Measurements from ENCODE around the gene CD3G.
A peak's percentile ranks its signal among the peaks of the same experiment; 100 is the strongest.

CD3G gene

GRCh38 chr11:118374729-118375128 lies 30.6 kb downstream of the CD3G start:
- Histone ChIP-seq H3K4me3 (ENCODE audit: low read length in 2 of 2) (no peak overlapping the region), H3K9ac (ENCODE audit: low read length in 2 of 2) (no peak overlapping the region), H3K36me3 (ENCODE audit: control insufficient read depth in 2 of 2, insufficient read depth in 2 of 2, low read length in 2 of 2) (peaks cover 56 to 62% of the 10 kb centered on the region in 2 donors), H3K4me1 (ENCODE audit: control insufficient read depth, insufficient read depth, low read length) (no peaks in the 10 kb centered on the region), H3K27ac (ENCODE audit: low read length) (no peak overlapping the region), H3K27me3 (ENCODE audit: control insufficient read depth in 1 of 2, insufficient read depth in 2 of 2, low read length in 2 of 2) (no peaks in the 10 kb centered on the region), H3K9me3 (ENCODE audit: control insufficient read depth in 2 of 2, low read length in 2 of 2) (no peaks in the 10 kb centered on the region)

- H3K4me3 ChIP-seq (ENCODE audit: low read length in 2 of 2): no peak overlapping the region
- H3K9ac ChIP-seq (ENCODE audit: low read length in 2 of 2): no peak overlapping the region
- no peaks in the 10 kb centered on the region for H3K4me1 ChIP-seq (ENCODE audit: control insufficient read depth, insufficient read depth, low read length)
- H3K9me3 ChIP-seq (ENCODE audit: control insufficient read depth in 2 of 2, low read length in 2 of 2): no peaks in the 10 kb centered on the region
- peaks cover 57 to 58% of the 10 kb centered on the region in 2 donors for H3K36me3 ChIP-seq (ENCODE audit: control insufficient read depth in 2 of 2, insufficient read depth in 2 of 2, low read length in 2 of 2)
- no peak overlapping the region for H3K27ac ChIP-seq (ENCODE audit: low read length)
- H3K27me3 ChIP-seq (ENCODE audit: control insufficient read depth in 1 of 2, insufficient read depth in 2 of 2, low read length in 2 of 2): no peaks in the 10 kb centered on the region
Observed at GRCh38 chr11:118375978-118376377, 31.8 kb downstream of the CD3G start.

GRCh38 chr11:118379497-118379896 lies 35.4 kb downstream of the CD3G start:
- no peaks in the 10 kb centered on the region for H3K9me3 ChIP-seq (ENCODE audit: control insufficient read depth in 2 of 2, low read length in 2 of 2)
- H3K4me1 ChIP-seq (ENCODE audit: control insufficient read depth, insufficient read depth, low read length): no peaks in the 10 kb centered on the region
- no peak overlapping the region for H3K9ac ChIP-seq (ENCODE audit: low read length in 2 of 2)
- H3K4me3 ChIP-seq (ENCODE audit: low read length in 2 of 2): no peak overlapping the region
- H3K27me3 ChIP-seq (ENCODE audit: control insufficient read depth in 1 of 2, insufficient read depth in 2 of 2, low read length in 2 of 2): no peaks in the 10 kb centered on the region
- no peak overlapping the region for H3K27ac ChIP-seq (ENCODE audit: low read length)
- H3K36me3 ChIP-seq (ENCODE audit: control insufficient read depth in 2 of 2, insufficient read depth in 2 of 2, low read length in 2 of 2): peaks cover 56 to 60% of the 10 kb centered on the region in 2 donors

GRCh38 chr11:118380571-118380970 lies 36.4 kb downstream of the CD3G start:
- Histone ChIP-seq H3K36me3 (ENCODE audit: control insufficient read depth in 2 of 2, insufficient read depth in 2 of 2, low read length in 2 of 2) (peaks cover 60 to 66% of the 10 kb centered on the region in 2 donors), H3K9ac (ENCODE audit: low read length in 2 of 2) (no peak overlapping the region), H3K27me3 (ENCODE audit: control insufficient read depth in 1 of 2, insufficient read depth in 2 of 2, low read length in 2 of 2) (no peaks in the 10 kb centered on the region), H3K4me3 (ENCODE audit: low read length in 2 of 2) (no peak overlapping the region), H3K9me3 (ENCODE audit: control insufficient read depth in 2 of 2, low read length in 2 of 2) (no peaks in the 10 kb centered on the region), H3K4me1 (ENCODE audit: control insufficient read depth, insufficient read depth, low read length) (no peaks in the 10 kb centered on the region), H3K27ac (ENCODE audit: low read length) (no peak overlapping the region)

GRCh38 chr11:118382954-118383353 lies 38.8 kb downstream of the CD3G start:
- H3K27ac ChIP-seq (ENCODE audit: low read length): no peak overlapping the region
- H3K27me3 ChIP-seq (ENCODE audit: control insufficient read depth in 1 of 2, insufficient read depth in 2 of 2, low read length in 2 of 2): no peaks in the 10 kb centered on the region
- no peaks in the 10 kb centered on the region for H3K9me3 ChIP-seq (ENCODE audit: control insufficient read depth in 2 of 2, low read length in 2 of 2)
- H3K4me1 ChIP-seq (ENCODE audit: control insufficient read depth, insufficient read depth, low read length): no peaks in the 10 kb centered on the region
- peaks cover 68 to 78% of the 10 kb centered on the region in 2 donors for H3K36me3 ChIP-seq (ENCODE audit: control insufficient read depth in 2 of 2, insufficient read depth in 2 of 2, low read length in 2 of 2)
- H3K9ac ChIP-seq (ENCODE audit: low read length in 2 of 2): no peak overlapping the region
- no peak overlapping the region for H3K4me3 ChIP-seq (ENCODE audit: low read length in 2 of 2)

GRCh38 chr11:118383657-118384056 lies 39.5 kb downstream of the CD3G start:
- H3K36me3 ChIP-seq (ENCODE audit: control insufficient read depth in 2 of 2, insufficient read depth in 2 of 2, low read length in 2 of 2): peaks cover 65 to 79% of the 10 kb centered on the region in 2 donors
- H3K9ac ChIP-seq (ENCODE audit: low read length in 2 of 2): no peak overlapping the region
- H3K27ac ChIP-seq (ENCODE audit: low read length): no peak overlapping the region
- H3K4me3 ChIP-seq (ENCODE audit: low read length in 2 of 2): no peak overlapping the region
- H3K9me3 ChIP-seq (ENCODE audit: control insufficient read depth in 2 of 2, low read length in 2 of 2): no peaks in the 10 kb centered on the region
- no peaks in the 10 kb centered on the region for H3K27me3 ChIP-seq (ENCODE audit: control insufficient read depth in 1 of 2, insufficient read depth in 2 of 2, low read length in 2 of 2)
- no peaks in the 10 kb centered on the region for H3K4me1 ChIP-seq (ENCODE audit: control insufficient read depth, insufficient read depth, low read length)

GRCh38 chr11:118396097-118396501 lies 52.0 kb downstream of the CD3G start:
- Histone ChIP-seq H3K9ac (ENCODE audit: low read length in 2 of 2) (no peak overlapping the region), H3K27me3 (ENCODE audit: control insufficient read depth in 1 of 2, insufficient read depth in 2 of 2, low read length in 2 of 2) (no peaks in the 10 kb centered on the region), H3K27ac (ENCODE audit: low read length) (no peak overlapping the region), H3K4me3 (ENCODE audit: low read length in 2 of 2) (no peak overlapping the region), H3K4me1 (ENCODE audit: control insufficient read depth, insufficient read depth, low read length) (peaks cover 6% of the 10 kb centered on the region), H3K36me3 (ENCODE audit: control insufficient read depth in 2 of 2, insufficient read depth in 2 of 2, low read length in 2 of 2) (peaks cover 22% of the 10 kb centered on the region in 2 donors), H3K9me3 (ENCODE audit: control insufficient read depth in 2 of 2, low read length in 2 of 2) (no peaks in the 10 kb centered on the region)

- H3K9ac ChIP-seq (ENCODE audit: low read length in 2 of 2): no peak overlapping the region
- H3K4me3 ChIP-seq (ENCODE audit: low read length in 2 of 2): no peak overlapping the region
- H3K4me1 ChIP-seq (ENCODE audit: control insufficient read depth, insufficient read depth, low read length): peaks cover 7% of the 10 kb centered on the region
- H3K27me3 ChIP-seq (ENCODE audit: control insufficient read depth in 1 of 2, insufficient read depth in 2 of 2, low read length in 2 of 2): no peaks in the 10 kb centered on the region
- H3K36me3 ChIP-seq (ENCODE audit: control insufficient read depth in 2 of 2, insufficient read depth in 2 of 2, low read length in 2 of 2): peaks cover 17 to 20% of the 10 kb centered on the region in 2 donors
- no peaks in the 10 kb centered on the region for H3K9me3 ChIP-seq (ENCODE audit: control insufficient read depth in 2 of 2, low read length in 2 of 2)
- no peak overlapping the region for H3K27ac ChIP-seq (ENCODE audit: low read length)
Observed at GRCh38 chr11:118397448-118397847, 53.3 kb downstream of the CD3G start.

GRCh38 chr11:118398791-118399559 lies 54.8 kb downstream of the CD3G start:
- no peaks in the 10 kb centered on the region for H3K27me3 ChIP-seq (ENCODE audit: control insufficient read depth in 1 of 2, insufficient read depth in 2 of 2, low read length in 2 of 2)
- H3K9ac ChIP-seq (ENCODE audit: low read length in 2 of 2): no peak overlapping the region
- peaks cover 12% of the 10 kb centered on the region for H3K4me1 ChIP-seq (ENCODE audit: control insufficient read depth, insufficient read depth, low read length)
- H3K4me3 ChIP-seq (ENCODE audit: low read length in 2 of 2): no peak overlapping the region
- no peak overlapping the region for H3K27ac ChIP-seq (ENCODE audit: low read length)
- no peaks in the 10 kb centered on the region for H3K9me3 ChIP-seq (ENCODE audit: control insufficient read depth in 2 of 2, low read length in 2 of 2)
- peaks cover 9 to 13% of the 10 kb centered on the region in 2 donors for H3K36me3 ChIP-seq (ENCODE audit: control insufficient read depth in 2 of 2, insufficient read depth in 2 of 2, low read length in 2 of 2)

GRCh38 chr11:118401151-118401879 lies 57.2 kb downstream of the CD3G start, which contains the start of gene ATP5MG:
Gene ATP5MG, plus strand, starts transcription at chr11:118401606. Its CDS starts 60 bp downstream, at chr11:118401666.
- Histone ChIP-seq H3K9ac (ENCODE audit: low read length in 2 of 2) (peak within 1 kb of the TSS; percentile 72 to 99), H3K9me3 (ENCODE audit: control insufficient read depth in 2 of 2, low read length in 2 of 2) (no peaks in the 10 kb centered on the region), H3K4me3 (ENCODE audit: low read length in 2 of 2) (peak within 1 kb of the TSS; percentile 95 to 100), H3K27ac (ENCODE audit: low read length) (peak within 1 kb of the TSS; percentile 84), H3K4me1 (ENCODE audit: control insufficient read depth, insufficient read depth, low read length) (peaks cover 12% of the 10 kb centered on the region), H3K27me3 (ENCODE audit: control insufficient read depth in 1 of 2, insufficient read depth in 2 of 2, low read length in 2 of 2) (no peaks in the 10 kb centered on the region), H3K36me3 (ENCODE audit: control insufficient read depth in 2 of 2, insufficient read depth in 2 of 2, low read length in 2 of 2) (peaks cover 0 to 7% of the 10 kb centered on the region in 2 donors)

Measured in stomach smooth muscle (tissue), 2 donors.